ENCODE data around the gene CDC14B. TPM values are rescaled to one million over a fixed set of nuclear protein-coding genes. Genes with fewer than 3 reads are reported as not detected.
A peak's percentile ranks its signal among the peaks of the same experiment; 100 is the strongest.
"Not testable (repeated sequence)": the region's sequence is repeated elsewhere in the genome, so short reads cannot be mapped to it uniquely, and the experiment has no call there.

Gene CDC14B
- total RNA-seq, 6 experiments from 2014 or later = 13.7 to 38.0 (median 25.7) TPM

DNA sequence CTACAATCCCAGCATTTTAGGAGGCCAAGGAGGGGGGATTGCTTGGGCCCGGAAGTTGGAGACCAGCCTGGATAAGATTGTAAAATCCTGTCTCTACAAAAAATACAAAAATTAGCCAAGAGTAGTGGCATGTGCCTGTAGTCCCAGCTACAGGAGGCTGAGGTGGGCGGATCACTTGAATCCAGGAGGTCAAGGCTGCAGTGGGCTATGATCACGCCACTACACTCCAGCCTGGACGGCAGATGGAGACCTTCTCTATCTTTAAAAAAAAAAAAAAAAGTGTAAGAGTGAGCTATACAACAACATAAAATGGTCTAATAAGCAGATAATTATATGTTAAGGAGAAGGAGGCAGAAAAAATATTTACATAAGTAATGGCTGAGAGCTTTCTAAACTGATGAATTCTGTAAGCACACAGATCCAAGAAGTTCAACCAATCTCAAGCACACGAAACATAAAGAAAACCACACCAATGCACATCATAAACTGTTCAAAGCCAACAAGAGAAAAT is 23.0 kb downstream of the CDC14B start:
- Histone ChIP-seq H3K27ac (no peak overlapping the region), H3K27me3 (no peaks in the 10 kb centered on the region), H3K4me1 (peaks cover 0 to 15% (median 0%) of the 10 kb centered on the region in 4 donors), H3K9me3 (no peaks in the 10 kb centered on the region), H3K36me3 (no peaks in the 10 kb centered on the region), H3K4me3 (no peak overlapping the region)
- WGBS (ENCODE audit: insufficient coverage, low coverage, low lambda C conversion rate, missing lambda C conversion rate) = 91% methylated on average over 5 of the region's 5 CpGs
- DNase-seq (no peak), ATAC-seq (no peak)
- TF ChIP-seq, protein P1, sequence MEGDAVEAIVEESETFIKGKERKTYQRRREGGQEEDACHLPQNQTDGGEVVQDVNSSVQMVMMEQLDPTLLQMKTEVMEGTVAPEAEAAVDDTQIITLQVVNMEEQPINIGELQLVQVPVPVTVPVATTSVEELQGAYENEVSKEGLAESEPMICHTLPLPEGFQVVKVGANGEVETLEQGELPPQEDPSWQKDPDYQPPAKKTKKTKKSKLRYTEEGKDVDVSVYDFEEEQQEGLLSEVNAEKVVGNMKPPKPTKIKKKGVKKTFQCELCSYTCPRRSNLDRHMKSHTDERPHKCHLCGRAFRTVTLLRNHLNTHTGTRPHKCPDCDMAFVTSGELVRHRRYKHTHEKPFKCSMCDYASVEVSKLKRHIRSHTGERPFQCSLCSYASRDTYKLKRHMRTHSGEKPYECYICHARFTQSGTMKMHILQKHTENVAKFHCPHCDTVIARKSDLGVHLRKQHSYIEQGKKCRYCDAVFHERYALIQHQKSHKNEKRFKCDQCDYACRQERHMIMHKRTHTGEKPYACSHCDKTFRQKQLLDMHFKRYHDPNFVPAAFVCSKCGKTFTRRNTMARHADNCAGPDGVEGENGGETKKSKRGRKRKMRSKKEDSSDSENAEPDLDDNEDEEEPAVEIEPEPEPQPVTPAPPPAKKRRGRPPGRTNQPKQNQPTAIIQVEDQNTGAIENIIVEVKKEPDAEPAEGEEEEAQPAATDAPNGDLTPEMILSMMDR (IDR thresholded peaks at IDR 0.05) = no peak
- TF ChIP-seq POLR2A (IDR thresholded peaks at IDR 0.05) = no peak
- intact Hi-C loops (cut with DNase I) = no loop called here

DNA sequence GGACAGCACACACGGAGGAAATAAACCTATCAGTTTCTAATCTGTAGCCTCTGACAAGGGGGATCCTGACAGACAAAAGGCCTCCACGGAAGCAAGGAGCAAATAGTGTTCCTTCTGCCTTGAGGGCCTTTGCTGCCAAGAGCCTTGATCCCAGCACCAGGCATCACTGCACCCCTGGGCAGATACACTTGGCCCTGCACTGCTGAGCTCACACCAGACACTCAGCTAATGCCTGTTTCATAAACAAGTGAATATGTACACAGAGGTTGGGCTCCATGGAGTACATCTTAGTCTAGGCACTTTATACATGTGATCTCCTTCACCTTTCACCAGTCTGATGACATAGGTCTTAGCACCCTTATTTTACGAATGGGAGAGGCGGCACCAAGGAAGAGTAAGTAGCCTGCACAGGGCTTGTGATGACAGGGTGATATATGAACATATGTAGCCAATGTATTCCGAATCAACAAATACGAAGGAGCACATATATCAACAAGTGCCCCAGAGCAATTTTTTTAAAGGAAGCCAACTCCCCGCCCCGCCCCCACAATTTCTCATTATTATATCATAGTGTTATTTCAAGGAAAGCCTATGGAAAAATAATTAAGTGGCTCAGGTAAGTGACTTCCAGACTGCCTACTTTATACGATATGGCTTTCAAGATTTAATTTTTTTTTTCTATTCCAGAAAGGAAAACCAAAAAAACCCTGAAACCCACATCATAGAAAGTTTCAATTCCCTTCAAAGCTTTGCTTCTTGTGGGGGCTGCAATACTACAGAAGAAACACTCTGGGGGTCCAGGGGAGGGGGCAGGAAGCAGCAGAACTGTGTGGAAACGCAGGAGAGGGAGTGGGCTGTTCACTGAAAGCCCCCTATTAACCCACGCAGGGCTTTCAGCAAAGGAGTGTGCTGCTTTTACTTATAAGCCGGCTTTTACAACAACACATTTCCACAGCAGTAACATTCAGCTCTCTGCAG is 32.0 kb downstream of the CDC14B start:
- no peak for DNase-seq
- ATAC-seq = peak in 1 of 4 donors; percentile 32
- Histone ChIP-seq H3K27ac (no peak overlapping the region), H3K9me3 (no peaks in the 10 kb centered on the region), H3K4me1 (peaks cover 0 to 4% (median 0%) of the 10 kb centered on the region in 4 donors), H3K27me3 (no peaks in the 10 kb centered on the region), H3K36me3 (no peaks in the 10 kb centered on the region), H3K4me3 (no peak overlapping the region)
- WGBS (ENCODE audit: insufficient coverage, low coverage, low lambda C conversion rate, missing lambda C conversion rate) = 91% methylated on average over 12 of the region's 12 CpGs
- intact Hi-C loops (cut with DNase I) = no loop called here
- TF ChIP-seq POLR2A (IDR thresholded peaks at IDR 0.05) = no peak
- TF ChIP-seq, protein P1 (IDR thresholded peaks at IDR 0.05) = no peak

DNA sequence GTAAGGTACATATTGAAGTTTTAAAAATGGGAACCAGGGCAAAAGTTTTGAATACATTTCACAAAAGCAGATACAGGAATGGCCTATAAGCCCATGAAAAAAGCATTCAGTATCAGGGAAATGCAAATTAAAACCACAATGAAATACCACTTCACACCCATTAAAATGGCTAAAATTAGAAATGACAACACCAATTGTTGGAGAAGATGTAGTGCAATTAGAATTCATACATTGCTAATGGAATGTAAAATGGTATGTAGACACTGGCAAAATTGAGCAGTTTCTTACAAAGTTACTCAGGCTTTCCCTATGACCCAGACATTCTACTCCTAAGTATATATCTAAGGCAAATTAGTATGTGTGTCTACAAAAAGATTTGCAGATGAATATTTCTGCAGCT is 34.2 kb downstream of the CDC14B start:
- TF ChIP-seq, protein P1 (IDR thresholded peaks at IDR 0.05) = no peak
- TF ChIP-seq POLR2A (IDR thresholded peaks at IDR 0.05) = no peak
- DNase-seq (no peak), ATAC-seq (no peak)
- Histone ChIP-seq H3K27ac (no peak overlapping the region), H3K4me1 (peaks cover 0 to 4% (median 0%) of the 10 kb centered on the region in 4 donors), H3K4me3 (no peak overlapping the region), H3K36me3 (no peaks in the 10 kb centered on the region), H3K27me3 (no peaks in the 10 kb centered on the region), H3K9me3 (no peaks in the 10 kb centered on the region)
- intact Hi-C loops (cut with DNase I) = no loop called here

DNA sequence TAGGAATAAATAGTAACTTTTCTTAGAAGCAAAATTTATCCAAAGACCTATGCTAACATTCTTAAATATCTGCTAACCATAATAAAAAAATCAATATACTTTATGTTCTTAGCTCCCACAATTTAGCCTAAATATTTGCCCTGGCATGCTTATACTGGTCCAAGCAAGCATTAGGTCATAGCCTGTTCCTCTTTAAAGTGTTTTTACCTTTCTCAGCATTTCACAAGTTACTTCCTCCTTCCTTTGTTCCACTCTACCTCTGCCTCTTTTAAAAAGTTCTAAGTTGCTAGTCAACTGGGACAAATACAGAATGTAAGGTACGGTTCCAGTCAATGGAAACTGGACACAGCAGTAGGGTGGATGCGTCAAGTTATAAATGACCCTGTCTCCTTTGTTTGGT is 37.4 kb downstream of the CDC14B start:
- H3K27ac ChIP-seq; H3K4me3 ChIP-seq; DNase-seq; intact Hi-C loops (cut with DNase I); H3K36me3 ChIP-seq; H3K4me1 ChIP-seq; H3K9me3 ChIP-seq; ATAC-seq; H3K27me3 ChIP-seq: not testable (repeated sequence)
- 68% methylated on average over 2 of the region's 2 CpGs for WGBS (ENCODE audit: insufficient coverage, low coverage, low lambda C conversion rate, missing lambda C conversion rate)

DNA sequence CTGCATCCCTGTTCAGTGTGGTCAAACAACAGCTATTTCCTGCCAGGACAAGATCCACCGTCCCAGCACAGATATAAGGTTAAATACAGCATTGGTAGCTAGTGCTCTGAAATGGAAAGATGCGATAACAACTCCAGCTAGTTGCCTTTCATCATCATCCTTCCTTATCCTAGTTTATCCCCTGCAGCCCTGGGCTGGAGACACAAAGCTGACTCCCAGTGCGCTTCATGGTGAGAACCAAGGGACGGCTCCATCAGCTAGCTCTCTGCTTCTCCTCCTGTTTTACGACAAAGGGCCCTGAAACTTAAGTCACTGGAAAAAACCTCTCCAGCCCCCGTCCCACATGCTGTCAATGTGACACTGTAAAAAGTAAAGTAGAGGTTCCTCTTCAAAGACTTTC is 37.9 kb downstream of the CDC14B start:
- 87% methylated on average over 3 of the region's 6 CpGs for whole genome bisulfite sequencing (ENCODE audit: insufficient coverage, low coverage, low lambda C conversion rate, missing lambda C conversion rate)
- no peaks in the 10 kb centered on the region for H3K36me3 ChIP-seq
- no peak overlapping the region for H3K27ac ChIP-seq
- TF ChIP-seq, protein P1 (IDR thresholded peaks at IDR 0.05) = no peak
- no peak for TF ChIP-seq POLR2A (IDR thresholded peaks at IDR 0.05)
- ATAC-seq (no peak), DNase-seq (no peak)
- H3K9me3 ChIP-seq = no peaks in the 10 kb centered on the region
- no peak overlapping the region for H3K4me3 ChIP-seq
- H3K4me1 ChIP-seq = no peaks in the 10 kb centered on the region
- intact Hi-C loops (cut with DNase I) = no loop called here
- no peaks in the 10 kb centered on the region for H3K27me3 ChIP-seq
